HG03045 (cell line): ENCODE measurements around the gene EOLA1.
"Not testable (repeated sequence)": the region's sequence is repeated elsewhere in the genome, so short reads cannot be mapped to it uniquely, and the experiment has no call there.

Experiments
- ATAC-seq: cut with Tn5 transposase; IDR thresholded peaks from one replicate; pipeline ENCODE4 v1.9.1; 2021; ENCODE audit warnings: mild to moderate bottlenecking, moderate library complexity; ENCODE audit not compliant: unreplicated experiment

Gene EOLA1

DNA sequence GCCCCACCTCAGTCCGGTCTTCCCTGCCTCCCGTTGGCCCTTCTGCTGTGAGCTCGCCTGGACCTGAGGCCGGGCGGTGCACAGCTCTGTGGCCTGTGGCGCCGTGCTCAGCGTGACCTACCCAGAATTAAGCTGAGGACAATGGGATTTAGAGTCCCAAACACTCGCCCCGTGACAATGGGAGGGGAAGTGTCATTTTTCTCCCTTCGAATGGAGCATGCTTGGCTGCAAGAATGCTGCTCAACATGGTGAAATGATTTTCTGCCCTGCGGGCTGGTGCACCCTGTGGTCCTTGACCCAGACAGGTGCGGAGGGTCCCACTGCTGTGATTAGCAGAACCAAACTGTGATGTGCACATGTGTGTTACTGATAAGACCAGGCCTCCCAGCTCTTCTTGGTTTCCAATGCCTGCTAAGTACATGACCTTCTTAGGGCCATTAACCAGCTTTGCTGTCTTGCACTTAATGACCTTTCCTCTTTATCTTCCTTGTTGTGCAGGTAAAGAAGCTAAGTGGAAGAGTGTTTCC lies 772 bp downstream of the EOLA1 start:
- ATAC-seq: no peak

DNA sequence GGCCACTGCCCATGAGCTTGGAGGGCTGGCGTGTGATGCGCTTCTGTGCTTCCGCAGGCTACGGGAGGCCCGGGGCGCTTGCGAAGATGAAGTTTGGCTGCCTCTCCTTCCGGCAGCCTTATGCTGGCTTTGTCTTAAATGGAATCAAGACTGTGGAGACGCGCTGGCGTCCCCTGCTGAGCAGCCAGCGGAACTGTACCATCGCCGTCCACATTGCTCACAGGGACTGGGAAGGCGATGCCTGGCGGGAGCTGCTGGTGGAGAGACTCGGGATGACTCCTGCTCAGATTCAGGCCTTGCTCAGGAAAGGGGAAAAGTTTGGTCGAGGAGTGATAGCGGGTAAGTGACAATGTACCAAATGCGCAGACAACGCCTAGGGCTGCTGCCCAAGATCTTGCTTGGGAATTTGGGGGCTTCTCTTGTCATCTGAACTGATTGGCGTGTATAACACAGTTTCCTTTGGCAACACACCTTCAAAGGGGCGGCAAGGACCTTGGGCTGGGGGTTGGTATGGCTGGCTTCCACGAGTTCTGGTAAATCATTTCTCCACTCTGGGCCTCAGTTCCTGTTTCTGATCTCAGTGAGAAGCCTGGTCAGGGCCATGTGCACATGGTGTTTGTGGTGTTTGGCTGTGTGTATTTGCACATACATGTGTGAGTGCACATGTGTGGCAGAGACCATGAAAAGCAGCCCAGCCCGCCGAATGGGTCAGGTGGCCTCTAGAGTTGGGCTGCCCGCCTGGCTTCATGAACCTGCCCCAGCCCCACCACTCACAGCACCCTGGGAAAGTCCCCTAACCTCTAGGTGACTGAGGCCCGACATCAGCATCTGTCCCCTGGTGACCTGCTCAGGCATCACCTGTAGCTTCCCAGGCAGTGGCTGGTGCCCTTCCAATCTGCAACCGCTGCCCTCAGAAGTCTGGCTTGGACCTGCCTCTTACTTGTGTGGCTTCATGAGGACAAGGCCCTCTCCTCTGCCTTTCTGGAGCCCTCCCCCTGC lies 5.0 kb downstream of the EOLA1 start:
- not testable (repeated sequence) for ATAC-seq

DNA sequence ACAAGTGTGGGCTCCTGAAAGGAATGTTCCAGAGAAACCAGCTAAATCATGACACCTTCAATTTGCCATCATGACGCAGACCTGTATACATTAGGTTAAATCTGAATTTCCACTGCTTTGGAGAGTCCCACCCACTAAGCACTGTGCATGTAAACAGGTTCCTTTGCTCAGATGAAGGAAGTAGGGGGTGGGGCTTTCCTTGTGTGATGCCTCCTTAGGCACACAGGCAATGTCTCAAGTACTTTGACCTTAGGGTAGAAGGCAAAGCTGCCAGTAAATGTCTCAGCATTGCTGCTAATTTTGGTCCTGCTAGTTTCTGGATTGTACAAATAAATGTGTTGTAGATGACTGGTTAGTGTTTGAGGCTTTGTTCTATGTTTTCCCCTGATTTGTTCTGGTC lies 6.2 kb downstream of the EOLA1 start:
- ATAC-seq: not testable (repeated sequence)

DNA sequence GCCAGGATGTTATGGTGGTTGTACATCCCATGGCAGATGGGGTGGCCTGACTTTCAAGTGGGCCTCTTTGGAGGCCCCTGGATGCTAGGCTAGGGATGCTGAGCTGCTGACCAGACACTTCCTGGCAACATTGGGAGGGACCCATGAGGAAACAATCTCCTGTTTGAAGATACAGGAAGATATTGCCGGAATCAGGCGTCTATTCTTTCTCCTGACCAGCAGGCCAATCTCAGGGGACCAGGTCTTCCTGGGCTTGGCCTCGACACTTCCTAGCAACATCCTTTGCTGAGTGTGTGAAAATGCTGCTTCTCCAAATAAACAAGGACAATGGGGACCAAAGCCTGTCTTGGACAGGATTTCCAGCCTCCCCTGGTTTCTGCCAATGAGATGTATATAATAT lies 7.0 kb downstream of the EOLA1 start:
- not testable (repeated sequence) for ATAC-seq

DNA sequence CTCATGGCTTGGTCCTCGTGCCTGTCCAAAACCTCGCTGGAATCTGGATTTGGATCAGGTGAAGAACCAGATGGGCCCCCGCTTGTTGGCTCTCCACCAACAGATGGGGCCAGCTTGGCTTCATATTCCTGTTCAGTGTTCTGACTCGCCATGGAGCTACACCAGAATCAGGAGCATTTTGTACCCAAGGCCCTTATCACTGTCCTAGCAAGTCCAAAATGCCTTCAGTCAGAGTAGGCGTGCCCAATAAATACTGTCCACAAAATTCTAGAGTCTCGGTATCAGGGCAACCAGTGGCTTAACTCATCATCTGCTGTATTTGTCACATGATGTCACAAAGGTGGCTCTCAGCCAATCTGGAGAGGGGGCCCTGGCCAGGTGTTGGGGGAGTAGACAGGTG lies 8.9 kb downstream of the EOLA1 start, which contains the start of gene HSFX3:
HSFX3 (minus strand) TSS at position 224 of the 400 bp plus-strand sequence; CDS start at position 152, 72 bp downstream.
- not testable (repeated sequence) for ATAC-seq

DNA sequence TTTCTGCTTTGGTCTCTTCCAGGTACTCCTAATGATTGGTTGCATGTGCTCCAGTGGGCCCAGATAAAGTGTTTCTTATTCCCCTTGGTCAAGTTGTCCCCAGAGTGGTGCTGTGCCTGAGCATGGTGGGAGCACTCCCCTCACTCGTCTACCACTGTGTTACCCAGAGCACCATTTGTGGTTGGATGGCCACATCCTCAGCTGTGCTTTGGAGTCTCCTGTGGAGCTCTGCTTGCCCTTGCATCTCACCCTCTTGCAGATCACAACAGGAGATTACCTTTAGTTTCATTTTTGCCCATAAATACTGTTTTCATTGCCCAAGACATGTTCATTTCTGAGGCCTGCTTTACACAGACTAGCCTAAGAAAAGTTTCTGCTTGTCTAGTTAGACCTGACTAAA lies 9.6 kb downstream of the EOLA1 start:
- not testable (repeated sequence) for ATAC-seq

DNA sequence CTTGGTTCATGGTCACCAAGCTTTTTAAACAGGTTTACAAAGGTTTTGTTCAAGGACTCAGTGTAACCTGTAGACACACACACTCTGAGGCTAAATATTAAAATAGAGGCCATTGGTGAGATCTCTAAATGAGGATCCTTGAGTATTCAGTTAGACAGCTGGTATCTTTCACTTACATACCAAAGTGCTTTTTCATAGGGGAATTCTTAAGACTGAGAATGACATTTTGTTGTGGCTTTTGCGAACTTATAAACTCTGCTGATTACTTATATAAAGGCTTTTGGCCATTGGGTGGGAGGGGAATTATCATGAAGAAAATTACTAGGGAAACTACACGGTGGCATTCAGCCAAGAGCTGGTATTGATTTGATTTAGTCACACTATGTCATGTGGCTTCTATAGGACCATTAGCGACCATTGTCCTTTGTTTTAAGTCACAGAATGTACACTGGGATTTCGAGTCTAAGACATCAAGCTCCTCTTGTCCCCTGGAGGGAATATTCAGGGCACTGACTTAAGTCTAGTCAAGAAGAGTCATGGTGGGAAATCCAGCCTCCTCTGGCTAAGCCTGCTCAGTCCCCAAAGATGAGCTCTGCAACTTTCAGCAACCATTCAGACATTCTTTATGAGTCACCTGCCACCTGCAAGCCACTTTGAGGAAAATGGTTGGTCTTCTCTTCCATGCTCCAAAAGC lies 10.6 kb downstream of the EOLA1 start:
- ATAC-seq: not testable (repeated sequence)

DNA sequence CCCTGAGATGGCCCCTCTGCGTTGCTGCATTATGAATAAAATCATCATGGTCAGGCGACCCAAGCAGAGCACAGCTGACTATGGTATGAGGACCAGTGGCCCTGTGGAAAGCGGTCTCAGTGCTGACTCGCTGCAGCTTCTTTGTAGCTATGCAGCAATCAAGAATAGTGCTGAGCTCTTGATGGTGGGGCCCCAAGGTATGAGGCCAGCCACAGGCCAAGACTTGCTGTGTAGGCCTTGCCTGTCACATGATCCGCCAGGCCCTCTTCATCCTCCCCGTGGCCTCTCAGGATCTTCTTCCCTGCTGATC lies 11.1 kb downstream of the EOLA1 start:
- ATAC-seq: not testable (repeated sequence)

DNA sequence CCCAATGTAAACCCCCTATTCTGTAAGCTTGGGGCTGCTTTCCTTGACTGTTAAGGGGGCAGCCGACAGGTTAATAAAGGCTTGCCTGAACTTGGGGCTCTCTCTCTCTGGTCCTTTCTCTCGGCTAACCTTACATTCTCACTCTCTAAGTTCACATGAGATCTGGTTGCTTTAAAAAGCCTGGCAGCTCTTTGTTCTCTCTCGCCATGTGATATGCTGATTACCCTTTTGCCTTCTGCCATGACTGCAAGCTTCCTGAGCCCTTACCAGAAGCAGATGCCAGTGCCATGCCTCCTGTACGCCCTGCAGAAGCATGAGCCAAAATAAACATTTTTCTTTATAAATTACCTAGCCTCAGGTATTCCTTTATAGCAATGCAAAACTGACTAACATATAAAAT lies 14.4 kb downstream of the EOLA1 start:
- not testable (repeated sequence) for ATAC-seq

DNA sequence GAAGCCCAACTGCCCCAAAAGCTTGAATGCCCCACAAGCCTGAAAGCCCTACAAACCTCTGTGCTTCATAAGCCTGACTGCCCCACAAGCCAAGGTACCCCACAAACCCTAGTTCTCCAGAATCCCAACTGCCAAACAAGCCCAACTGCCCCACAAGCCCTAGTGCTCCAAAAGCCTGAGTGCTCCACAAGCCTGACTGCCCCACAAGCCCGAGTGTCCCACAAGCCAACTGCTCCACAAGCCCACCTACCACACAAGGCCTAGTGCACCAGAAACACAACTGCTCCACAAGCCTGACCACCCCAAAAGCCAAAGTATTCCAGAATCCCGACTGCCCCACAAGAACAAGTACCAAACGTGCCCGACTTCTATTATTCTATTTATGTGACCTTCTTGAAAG lies 22.5 kb downstream of the EOLA1 start:
- no peak for ATAC-seq

DNA sequence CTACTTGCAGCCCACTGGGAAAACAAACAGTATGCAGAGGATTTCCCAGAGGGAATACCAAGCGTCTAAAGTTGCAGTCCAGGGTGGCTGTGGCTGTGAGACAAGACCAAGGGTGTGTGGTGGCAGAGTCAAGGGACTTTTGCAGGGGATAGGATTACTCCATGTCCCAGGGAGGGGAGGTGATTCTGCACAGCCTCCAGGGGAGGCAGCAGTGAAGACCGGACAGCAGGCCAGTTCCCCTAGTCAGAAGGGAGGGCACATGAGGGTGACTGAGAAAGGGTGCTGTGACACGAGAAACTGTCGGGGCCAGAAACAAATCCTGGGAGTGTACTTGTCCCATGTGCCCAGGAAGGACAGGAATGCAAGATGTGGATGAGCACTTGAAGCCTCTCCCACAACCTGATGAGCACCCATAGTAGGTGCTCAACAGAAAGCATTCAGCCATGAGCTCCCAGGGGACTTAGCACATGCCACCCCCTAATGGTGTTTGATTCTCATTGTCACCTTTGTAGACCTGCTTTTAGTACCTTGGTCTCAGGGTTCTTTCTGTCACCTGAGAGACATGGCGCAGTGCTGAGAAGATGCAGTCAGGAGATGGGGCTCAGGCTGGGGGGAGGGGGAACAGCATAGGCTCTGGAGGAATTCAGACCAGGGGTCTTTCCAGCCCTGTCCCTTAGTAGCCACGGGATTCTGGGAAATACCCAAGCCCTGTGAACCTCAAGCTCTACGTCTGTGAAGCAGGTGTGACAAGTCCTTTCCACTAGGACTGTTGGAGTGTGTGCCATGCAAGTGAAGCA lies 27.0 kb downstream of the EOLA1 start:
- ATAC-seq: no peak

DNA sequence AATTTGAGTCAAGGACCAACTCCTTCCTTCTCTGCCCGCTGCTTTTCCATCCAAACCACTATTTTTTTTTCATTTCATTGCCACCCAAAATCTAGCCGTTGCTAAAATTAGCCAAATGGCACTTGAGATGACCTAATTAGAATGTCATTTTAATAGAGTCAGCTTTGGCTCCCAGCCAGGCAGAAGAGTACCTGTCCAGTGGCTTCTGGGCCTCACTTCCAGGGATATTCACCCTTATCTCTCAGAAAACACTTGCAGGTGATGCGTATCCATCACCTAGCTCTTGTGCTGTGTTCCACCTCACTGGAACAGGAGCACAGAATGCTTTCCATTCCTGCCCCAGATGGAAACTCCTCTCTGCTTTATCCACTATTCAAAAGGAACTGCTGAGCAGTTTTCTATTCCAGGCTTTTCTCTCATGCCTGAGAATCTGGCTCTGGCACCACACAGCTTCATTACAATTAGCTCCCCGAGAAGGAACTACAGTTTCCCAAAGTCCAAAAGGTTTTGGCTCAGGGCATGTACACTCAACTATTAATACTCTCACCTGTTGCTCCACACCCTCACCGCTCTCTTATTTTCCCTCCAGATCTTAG lies 28.0 kb downstream of the EOLA1 start:
- ATAC-seq: no peak

DNA sequence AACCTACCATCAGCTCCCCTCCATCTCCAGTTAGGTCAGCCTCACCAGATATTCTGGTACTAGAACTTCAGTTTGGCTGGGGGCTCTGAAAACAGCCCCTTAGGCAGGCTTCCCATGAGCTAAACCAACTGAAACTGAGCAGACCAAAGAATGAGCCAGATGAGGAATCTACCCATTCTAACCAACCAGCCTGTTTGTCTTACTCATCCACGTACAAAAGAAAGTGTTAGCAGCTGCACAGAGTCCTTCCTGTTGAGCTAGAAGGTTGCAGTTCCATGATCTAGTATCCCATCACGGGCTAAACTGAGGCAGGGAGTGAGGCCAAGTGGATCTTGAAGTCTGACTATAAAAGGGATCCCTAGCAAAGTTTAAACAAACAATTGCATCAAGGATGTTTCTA lies 29.0 kb downstream of the EOLA1 start:
- ATAC-seq: no peak

DNA sequence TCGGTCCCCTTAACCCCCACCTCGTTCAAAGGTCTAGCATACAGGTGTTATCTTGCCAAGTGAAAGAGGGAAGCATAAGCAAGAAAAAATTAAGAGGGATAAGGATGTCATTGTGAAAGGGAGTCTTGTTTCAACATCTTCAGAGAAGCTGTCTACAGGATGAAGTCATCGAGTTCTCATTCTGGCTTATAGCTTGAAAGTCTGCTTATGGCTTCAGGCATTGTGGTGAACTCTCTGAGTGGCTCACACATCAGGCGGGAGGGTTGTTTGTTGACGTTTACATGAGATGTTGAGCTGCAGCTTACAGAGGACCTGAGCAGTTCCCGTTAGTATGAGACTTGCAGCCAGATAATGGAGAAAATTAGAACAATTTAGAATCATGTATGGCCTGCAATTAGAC lies 29.9 kb downstream of the EOLA1 start:
- no peak for ATAC-seq

DNA sequence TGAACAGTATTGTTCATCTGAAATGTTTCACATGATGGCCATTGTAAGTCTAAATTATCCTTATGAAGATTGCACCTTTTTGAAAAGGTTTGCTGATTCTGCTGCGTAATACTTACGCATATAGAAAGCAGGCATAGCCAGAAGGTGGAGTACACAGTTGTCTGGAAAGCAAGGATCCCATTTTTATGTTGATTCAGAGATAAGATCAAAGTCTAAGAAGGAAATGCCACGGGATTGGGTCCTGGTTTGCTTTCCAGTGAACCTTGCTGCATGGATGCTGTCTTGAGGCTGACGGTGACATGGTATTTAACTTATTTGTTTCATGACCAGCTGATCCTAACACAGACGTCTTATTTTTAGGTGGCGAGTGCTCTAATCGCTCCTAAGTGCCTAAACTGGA lies 31.0 kb downstream of the EOLA1 start:
- ATAC-seq: no peak

DNA sequence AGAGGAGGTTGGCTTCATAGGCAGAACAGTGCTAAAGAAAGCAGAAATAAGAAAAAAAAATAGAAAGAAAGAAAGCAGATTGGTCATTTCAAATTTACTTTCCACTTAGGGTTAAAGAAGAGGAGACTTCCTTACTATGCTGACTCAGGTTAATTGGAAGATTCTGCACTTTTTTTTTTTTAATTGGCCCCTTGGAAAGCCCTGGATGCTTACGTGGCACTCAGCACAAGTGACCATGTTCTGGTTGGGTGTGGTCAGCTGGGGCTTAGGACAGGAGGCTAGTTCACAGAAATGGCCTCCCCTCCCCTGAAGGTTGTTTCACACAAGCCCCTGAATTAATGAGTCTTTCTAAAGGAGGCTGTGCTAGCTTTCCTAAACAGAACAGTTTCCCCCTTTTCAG lies 31.9 kb downstream of the EOLA1 start:
- ATAC-seq: no peak

DNA sequence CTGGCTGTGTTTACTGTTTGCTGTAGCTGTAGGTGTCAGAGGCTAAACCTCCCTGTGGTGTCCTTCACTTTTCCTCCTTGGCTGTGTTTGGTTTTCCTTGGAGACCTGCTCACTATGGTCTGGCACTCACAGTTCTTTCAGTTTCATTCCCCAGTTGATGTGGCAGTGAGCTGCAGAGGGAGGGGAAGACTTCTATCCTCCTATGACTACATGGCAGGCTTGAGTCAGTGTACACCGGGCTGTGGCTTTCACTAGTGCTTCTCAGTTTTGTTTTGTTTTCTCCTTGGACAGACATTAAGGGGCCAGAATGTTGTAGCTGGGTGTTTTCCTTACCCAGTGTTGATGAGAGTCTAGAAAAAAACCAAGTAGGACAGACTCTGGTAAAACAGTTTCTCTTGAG lies 32.6 kb downstream of the EOLA1 start:
- peak; percentile 100 for ATAC-seq

DNA sequence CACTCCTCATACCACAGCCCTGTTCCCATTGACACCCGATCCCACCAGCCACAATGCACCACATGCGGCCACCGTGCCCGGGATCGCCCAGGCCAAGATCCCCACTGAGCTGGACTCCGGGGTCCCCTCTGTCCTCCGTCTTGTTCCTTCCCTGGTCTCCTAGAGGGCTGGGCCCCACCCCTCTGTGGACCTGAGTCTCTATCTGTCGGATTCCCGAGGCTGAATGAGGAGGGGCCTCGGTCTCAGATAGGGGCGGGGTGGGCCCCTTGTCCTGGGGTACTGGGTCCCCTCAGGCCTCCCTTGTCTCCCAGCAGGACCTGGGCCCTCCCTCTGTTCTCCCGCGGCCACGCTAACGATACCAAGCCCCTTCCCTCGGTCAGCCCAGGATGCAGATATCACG lies 44.8 kb downstream of the EOLA1 start:
- ATAC-seq: not testable (repeated sequence)

DNA sequence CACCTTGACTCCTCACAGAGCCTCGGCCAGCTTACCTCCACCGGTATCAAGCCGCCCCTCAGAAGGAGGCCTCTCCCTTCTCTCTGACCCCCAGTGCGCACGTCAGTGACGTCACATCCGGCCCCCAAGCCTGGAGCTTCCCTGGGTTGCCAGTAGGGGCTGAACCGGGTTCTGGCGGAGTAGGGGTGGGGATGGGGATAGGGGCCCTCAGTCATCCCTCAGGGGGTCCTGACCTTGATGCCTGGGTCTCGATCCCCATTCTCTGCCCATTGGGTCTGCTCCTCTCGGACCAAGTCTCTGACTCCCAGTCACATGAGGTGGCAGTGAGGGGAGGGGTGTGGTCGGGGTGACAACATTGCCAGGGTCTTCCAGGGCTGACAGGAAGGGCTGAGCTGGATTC lies 46.5 kb downstream of the EOLA1 start, which contains the start of gene MAGEA9B:
MAGEA9B (minus strand) TSS at position 101 of the 400 bp plus-strand sequence. CDS start 4,280 bp downstream, outside the sequence.
- not testable (repeated sequence) for ATAC-seq

DNA sequence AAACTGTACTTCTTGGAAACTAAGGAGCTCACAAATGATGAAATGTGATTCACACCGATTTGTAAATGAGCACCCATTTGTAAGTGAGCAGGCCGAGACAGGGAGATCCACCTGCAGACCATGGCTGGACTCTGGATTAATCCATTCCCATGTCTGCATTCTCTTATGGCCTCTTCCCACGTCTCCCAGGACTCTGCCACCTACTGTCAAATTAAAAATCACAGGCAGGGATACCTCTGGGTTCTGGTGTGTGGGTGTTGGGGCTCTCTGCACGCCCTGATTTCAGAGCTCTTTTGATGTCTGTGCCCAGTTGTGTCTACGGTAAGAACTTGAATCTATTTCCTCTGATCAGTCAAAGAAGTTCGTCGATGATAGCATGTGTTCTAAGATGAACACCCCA lies 50.2 kb downstream of the EOLA1 start:
- not testable (repeated sequence) for ATAC-seq
